ENCODE results near the gene SPATS2L.

DNA sequence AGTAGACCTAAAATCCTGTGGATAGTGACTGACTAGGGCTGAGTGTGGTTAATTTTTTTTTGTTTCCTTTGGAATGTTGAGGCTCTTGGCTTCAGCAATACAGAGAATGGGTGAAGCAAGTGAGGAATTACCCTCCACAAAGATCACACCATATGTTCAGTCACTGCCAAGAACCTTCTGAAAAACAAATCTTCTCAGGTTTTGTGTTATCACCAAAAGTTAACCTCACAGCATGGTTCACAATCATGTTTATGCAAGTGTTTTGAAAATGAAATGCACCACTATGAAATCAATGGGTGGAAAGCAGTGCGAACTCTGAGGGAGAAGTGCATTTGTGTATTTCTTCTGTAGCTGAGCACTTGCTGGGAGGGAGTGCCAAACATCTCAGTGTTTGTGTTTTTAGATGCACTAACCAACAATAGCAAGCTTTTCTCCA, 44.4 kb downstream of the SPATS2L start:
- TF ChIP-seq, protein P1, sequence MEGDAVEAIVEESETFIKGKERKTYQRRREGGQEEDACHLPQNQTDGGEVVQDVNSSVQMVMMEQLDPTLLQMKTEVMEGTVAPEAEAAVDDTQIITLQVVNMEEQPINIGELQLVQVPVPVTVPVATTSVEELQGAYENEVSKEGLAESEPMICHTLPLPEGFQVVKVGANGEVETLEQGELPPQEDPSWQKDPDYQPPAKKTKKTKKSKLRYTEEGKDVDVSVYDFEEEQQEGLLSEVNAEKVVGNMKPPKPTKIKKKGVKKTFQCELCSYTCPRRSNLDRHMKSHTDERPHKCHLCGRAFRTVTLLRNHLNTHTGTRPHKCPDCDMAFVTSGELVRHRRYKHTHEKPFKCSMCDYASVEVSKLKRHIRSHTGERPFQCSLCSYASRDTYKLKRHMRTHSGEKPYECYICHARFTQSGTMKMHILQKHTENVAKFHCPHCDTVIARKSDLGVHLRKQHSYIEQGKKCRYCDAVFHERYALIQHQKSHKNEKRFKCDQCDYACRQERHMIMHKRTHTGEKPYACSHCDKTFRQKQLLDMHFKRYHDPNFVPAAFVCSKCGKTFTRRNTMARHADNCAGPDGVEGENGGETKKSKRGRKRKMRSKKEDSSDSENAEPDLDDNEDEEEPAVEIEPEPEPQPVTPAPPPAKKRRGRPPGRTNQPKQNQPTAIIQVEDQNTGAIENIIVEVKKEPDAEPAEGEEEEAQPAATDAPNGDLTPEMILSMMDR (IDR thresholded peaks at IDR 0.05; ENCODE audit: insufficient read depth, low read length, poor library complexity, severe bottlenecking) = no peak
- no peak for TF ChIP-seq EZH2phosphoT487 (conservative IDR thresholded peaks at IDR 0.05; ENCODE audit: low read length)
